ENCODE results near the gene IL23A.

The IL23A gene, protein sequence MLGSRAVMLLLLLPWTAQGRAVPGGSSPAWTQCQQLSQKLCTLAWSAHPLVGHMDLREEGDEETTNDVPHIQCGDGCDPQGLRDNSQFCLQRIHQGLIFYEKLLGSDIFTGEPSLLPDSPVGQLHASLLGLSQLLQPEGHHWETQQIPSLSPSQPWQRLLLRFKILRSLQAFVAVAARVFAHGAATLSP

DNA sequence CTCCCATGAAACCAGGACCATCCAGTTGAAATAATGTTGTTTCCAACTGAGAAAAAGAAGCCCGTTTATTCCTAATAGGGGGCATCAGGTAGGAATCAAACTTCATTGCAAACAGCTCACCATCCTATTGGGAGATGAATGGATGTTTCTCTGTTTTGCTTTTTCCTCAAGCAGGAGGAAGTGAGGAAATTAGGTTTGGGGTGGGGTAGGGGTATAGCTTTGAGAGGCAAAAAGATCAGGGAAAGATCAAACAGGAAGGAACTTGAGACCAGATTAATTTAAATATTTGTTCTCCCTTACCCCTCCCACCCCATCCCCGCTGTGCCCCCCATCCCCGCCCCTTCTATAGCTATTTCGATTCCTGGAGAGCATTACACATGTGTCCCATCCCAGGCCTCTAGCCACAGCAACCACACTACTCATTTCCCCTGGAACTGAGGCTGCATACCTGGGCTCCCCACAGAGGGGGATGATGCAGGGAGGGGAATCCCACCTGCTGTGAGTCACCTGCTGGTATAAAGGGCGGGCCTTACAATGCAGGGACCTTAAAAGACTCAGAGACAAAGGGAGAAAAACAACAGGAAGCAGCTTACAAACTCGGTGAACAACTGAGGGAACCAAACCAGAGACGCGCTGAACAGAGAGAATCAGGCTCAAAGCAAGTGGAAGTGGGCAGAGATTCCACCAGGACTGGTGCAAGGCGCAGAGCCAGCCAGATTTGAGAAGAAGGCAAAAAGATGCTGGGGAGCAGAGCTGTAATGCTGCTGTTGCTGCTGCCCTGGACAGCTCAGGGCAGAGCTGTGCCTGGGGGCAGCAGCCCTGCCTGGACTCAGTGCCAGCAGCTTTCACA lies at the start of gene IL23A:
Gene IL23A, plus strand, starts transcription at position 577 of the 850 bp plus-strand sequence. Its CDS starts 161 bp downstream, at position 738.
- TF ChIP-seq, protein P1, sequence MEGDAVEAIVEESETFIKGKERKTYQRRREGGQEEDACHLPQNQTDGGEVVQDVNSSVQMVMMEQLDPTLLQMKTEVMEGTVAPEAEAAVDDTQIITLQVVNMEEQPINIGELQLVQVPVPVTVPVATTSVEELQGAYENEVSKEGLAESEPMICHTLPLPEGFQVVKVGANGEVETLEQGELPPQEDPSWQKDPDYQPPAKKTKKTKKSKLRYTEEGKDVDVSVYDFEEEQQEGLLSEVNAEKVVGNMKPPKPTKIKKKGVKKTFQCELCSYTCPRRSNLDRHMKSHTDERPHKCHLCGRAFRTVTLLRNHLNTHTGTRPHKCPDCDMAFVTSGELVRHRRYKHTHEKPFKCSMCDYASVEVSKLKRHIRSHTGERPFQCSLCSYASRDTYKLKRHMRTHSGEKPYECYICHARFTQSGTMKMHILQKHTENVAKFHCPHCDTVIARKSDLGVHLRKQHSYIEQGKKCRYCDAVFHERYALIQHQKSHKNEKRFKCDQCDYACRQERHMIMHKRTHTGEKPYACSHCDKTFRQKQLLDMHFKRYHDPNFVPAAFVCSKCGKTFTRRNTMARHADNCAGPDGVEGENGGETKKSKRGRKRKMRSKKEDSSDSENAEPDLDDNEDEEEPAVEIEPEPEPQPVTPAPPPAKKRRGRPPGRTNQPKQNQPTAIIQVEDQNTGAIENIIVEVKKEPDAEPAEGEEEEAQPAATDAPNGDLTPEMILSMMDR (IDR thresholded peaks at IDR 0.05; ENCODE audit: control insufficient read depth, extremely low read depth, insufficient read depth), result no peak
- no peak for DNase-seq (ENCODE audit: low read depth)
- H3K4me3 ChIP-seq (ENCODE audit: low read depth, low read length), result no peak within 1 kb of the TSS

DNA sequence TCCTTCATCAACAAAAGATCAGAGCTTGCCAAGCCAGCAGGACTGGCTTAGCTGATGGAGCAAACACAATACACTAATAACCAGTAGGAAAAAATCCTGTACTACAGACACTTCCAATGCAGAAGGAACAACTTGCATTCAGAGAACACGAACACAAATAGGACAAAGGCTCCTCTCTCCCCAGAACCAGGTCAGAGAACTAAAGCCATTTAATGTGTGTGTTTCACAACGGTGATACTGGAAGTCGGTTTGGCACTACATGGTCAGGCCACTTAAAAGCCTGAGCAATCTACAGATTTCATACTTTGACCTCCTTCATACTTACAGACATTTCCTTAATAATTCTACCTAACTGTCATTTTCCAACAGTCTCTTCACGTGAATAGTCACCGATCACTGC lies 44.9 kb upstream of the IL23A start:
- H3K4me3 ChIP-seq (ENCODE audit: low read depth, low read length), result no peak overlapping the region
- DNase-seq (ENCODE audit: low read depth), result no peak
- TF ChIP-seq, protein P1 (IDR thresholded peaks at IDR 0.05; ENCODE audit: control insufficient read depth, extremely low read depth, insufficient read depth), result no peak

DNA sequence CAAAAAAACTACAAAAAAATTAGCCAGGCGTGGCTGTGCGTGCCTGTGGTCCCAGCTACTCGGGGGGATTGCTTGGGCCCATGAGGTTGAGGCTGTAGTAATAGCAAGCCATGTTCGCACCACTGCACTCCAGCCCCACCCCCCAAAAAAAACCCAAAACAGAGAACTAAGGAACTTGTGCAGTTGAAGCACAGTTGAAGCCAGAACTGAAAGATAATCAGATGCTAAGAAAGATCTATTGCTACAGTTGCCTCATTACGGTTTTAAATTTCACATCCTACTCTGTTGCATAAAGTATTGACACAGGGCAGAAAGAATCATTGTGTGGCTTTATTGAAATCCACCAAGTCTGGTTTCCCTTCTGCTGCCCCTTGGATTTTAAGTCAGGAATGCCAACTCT lies 42.4 kb upstream of the IL23A start:
- TF ChIP-seq, protein P1 (IDR thresholded peaks at IDR 0.05; ENCODE audit: control insufficient read depth, extremely low read depth, insufficient read depth), result no peak
- no peak for DNase-seq (ENCODE audit: low read depth)

DNA sequence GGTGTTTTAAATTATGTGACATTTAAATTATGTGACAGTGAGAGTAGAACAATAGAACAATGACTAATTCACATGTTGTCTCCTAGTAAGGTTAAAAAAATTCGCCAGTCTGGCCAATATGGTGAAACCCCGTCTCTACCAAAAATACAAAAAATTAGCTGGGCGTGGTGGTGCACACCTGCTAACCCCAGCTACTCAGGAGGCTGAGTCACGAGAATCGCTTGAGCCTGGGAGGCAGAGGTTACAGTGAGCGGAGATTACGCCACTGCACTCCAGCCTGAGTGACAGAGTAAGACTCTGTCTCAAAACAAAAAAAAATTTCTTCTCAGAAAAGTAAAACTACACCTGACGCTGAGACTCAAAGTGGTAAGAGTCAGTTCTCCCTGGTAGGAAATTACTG lies 41.3 kb upstream of the IL23A start:
- DNase-seq (ENCODE audit: low read depth), result no peak
- no peak overlapping the region for H3K4me3 ChIP-seq (ENCODE audit: low read depth, low read length)

More for the DNA sequence above, 42.4 kb upstream of the IL23A start:
- no peak overlapping the region for H3K4me3 ChIP-seq (ENCODE audit: low read depth, low read length)

DNA sequence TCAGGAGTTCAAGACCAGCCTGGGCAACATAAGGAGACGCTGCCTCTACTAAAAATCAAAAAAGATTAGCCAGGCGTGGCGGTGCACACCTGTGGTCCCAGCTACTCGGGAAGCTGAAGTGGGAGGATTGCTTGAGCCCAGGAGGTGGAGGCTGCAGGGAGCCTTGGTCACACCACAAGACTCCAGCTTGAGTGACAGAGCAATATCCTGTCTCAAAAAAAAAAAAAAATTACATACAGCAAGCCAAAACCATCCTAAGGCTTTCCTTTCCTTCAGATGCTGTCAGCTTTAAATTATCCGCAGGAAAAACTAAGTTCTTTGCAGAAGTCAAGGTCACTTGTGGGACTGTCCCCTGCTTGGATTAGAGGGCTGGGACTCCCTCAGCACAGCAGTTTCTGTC lies 39.9 kb upstream of the IL23A start:
- no peak for DNase-seq (ENCODE audit: low read depth)

More for the DNA sequence above, 41.3 kb upstream of the IL23A start:
- TF ChIP-seq, protein P1 (IDR thresholded peaks at IDR 0.05; ENCODE audit: control insufficient read depth, extremely low read depth, insufficient read depth), result no peak

DNA sequence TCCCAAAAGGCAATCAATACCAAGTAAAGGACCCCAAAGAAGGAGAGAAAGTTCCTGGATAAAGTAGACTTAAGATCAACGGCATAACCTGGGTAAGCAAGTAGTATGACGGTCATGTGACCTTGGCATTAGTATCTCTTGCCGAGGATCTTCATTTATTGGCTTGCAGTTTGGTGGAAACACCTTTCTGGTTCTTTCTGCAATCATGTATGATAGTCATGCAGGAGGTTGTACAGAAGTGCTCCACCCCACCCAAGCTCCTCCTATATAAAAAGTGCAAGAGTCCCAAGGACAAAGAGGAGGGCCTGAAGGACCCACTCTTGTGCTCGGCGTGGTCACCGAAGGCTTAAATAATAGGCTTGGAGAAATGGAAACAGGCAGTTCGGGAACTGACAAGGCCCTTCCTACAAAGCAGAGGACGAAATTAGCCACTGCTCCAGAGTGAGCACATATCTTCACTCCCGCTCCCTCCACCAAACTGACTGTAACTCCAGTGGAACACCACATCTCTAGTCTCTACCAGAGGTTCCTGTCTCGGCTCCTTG lies 39.3 kb upstream of the IL23A start:
- peak overlapping the region; percentile 98 for H3K4me3 ChIP-seq (ENCODE audit: low read depth, low read length)
- TF ChIP-seq, protein P1 (IDR thresholded peaks at IDR 0.05; ENCODE audit: control insufficient read depth, extremely low read depth, insufficient read depth), result no peak
- peak; percentile 69 for DNase-seq (ENCODE audit: low read depth)

More for the DNA sequence above, 39.9 kb upstream of the IL23A start:
- H3K4me3 ChIP-seq (ENCODE audit: low read depth, low read length), result peak overlapping the region; percentile 98
- TF ChIP-seq, protein P1 (IDR thresholded peaks at IDR 0.05; ENCODE audit: control insufficient read depth, extremely low read depth, insufficient read depth), result no peak

All from LNCaP clone FGC (cell line).